GM21423 (cell line): ENCODE data around the gene HEBP1.

Source experiments
- ATAC-seq: cut with Tn5 transposase; IDR thresholded peaks from one replicate; pipeline ENCODE4 v1.9.1; 2021; ENCODE audit warnings: mild to moderate bottlenecking, moderate library complexity; ENCODE audit not compliant: unreplicated experiment

HEBP1 gene

DNA sequence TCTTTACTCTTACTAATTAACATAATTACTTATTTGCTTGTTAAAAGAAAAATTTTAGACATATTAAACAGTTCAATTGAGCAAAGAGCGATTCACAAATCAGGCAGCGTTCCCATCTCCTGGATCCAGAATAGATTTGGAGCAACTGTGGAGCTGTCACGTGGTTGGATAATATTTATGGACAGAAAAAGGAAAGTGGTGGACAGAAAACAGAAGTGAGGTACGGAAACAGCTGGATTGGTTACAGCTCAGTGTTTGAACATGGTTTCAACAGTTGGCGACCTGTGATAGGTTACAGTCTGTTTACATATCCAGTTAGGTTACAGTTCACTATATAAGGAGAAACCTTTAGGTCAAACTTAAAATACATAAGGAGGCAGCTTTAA is 24.5 kb upstream of the HEBP1 start:
- no peak for ATAC-seq

GRCh38 chr12:13023811-13024530 is 23.9 kb upstream of the HEBP1 start:
- ATAC-seq: no peak

DNA sequence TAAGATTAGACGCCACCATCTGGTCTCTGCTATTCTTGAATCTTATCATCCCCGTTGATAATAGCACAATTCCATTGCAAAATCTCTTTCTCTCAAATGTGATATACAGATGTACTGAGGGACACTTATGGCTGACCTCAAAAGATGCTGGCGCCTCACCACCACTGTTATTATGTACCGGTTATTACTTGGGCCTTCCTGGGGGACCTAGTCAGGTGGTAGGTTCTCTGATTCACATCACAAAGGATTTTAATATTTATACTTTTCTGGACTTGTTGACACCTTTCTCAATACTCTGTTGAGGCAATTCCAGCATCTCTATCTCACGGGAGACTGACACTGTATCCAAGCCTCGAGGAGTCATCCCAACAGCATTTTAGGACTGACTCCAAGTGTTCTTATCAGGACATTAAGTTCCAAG is 22.8 kb upstream of the HEBP1 start:
- ATAC-seq: no peak

GRCh38 chr12:13011098-13011497 is 11.0 kb upstream of the HEBP1 start:
- ATAC-seq: no peak

- no peak for ATAC-seq
Measured at GRCh38 chr12:13008741-13009380, 8.8 kb upstream of the HEBP1 start.

- no peak for ATAC-seq
Measured at GRCh38 chr12:13007496-13008233, 7.6 kb upstream of the HEBP1 start.

- no peak for ATAC-seq
Measured at GRCh38 chr12:13005649-13006048, 5.6 kb upstream of the HEBP1 start.

DNA sequence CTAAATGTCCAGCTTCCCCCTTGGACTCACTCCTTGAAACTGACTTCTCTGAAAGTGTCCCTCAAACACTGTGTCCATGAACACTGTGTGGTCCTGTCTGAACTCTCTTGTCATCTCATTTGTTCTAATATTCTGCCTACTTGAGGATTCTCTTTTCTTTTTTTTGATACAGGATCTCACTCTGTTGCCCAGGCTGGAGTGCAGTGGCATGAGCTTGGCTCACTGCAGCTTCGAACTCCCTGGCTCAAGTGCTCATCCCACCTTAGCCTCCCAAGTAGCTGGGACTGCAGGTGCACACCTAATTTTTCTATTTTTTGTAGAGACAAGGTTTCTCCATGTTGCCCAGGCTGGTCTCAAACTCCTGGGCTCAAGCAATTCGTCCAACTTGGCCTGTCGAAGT is 4.9 kb upstream of the HEBP1 start:
- ATAC-seq: no peak

GRCh38 chr12:13004361-13004760 is 4.3 kb upstream of the HEBP1 start:
- ATAC-seq: no peak

DNA sequence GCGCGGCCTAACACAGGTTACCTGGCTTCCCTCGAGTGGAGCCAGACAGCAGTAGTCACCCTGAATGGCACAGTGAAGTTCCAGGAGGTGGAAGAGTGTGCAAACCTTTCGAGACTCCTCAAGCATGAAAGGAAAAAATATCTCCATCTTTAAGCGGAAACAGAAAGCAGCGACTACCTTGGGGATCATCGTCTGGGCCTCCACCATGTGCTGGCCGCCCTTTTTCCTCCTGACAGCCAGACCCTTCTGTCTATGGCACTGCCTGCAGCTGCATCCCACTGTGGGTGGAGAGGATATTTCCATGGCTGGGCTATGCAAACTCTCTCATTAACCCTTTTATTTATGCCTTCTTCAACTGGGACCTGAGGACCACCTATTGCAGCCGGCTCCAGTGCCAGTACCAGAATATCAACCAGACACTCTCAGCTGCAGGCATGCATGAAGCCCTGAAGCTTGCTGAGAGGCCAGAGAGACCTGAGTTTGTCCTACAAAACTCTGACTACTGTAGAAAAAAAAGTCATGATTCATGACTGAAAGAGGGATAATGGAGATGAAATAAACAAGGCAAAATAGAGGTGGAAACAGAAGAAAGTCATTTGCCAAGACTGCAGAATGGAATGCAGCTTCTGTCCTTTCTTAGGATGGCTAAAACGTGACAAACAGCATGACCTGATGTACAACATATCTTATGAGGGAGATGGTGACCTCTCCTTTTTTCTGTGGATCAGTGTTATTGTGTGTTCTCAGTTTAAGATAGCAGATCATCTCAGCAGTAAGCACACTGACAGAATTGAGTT is 2.4 kb upstream of the HEBP1 start:
- ATAC-seq: no peak

DNA sequence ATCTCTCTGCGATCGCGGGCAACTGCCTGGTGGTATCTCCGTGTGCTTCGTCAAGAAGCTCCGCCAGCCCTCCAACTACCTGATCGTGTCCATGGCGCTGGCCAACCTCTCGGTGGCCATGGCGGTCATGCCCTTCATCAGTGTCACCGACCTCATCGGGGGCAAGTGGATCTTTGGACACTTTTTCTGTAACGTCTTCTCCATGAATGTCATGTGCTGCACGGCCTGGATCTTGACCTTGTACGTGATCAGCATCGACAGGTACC is 1.6 kb upstream of the HEBP1 start:
- no peak for ATAC-seq

GRCh38 chr12:13000925-13001774 is 1.1 kb upstream of the HEBP1 start:
- ATAC-seq: no peak

DNA sequence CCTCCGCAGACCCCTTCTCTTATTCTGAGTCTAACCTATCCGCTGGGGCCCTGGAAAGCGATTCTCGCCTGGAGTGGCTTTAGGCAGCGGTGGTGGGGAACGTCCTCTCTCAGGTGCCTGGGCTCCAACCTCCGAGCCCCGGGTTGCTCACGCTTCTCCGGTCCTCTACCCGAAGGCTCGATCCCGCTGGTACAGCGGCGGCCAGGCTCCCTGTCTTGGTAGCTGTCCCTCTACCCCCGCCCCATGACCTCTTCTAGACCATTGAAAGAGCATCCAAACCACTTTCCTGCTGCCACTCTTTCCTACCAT is 505 bp upstream of the HEBP1 start:
- ATAC-seq: peak; percentile 29

GRCh38 chr12:12999271-12999958 is 650 bp downstream of the HEBP1 start:
- ATAC-seq: no peak

- ATAC-seq: no peak
Measured at GRCh38 chr12:12998248-12998647, 1.8 kb downstream of the HEBP1 start.

- no peak for ATAC-seq
Measured at GRCh38 chr12:12997734-12998133, 2.3 kb downstream of the HEBP1 start.

- no peak for ATAC-seq
Measured at GRCh38 chr12:12997156-12997555, 2.9 kb downstream of the HEBP1 start.

DNA sequence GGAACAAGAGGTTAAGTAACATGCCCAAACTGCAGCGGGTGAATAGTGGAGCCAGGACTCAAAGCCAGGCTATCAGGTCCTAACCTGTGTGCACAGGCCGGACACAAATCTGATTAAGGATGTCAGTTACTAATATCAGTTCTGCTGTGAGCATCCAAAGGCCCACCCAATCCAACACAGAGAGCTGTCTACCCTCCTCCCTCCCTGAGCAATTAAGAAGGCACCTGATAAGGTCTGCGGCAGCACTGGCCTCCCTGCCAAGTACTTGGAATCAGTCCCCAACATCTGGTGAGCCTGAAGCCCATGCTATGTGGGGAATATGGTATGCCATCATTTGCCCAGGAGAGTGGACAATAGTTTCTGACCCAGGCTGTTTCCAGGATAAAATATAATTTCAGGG is 3.9 kb downstream of the HEBP1 start:
- ATAC-seq: no peak

GRCh38 chr12:12995088-12995487 is 5.0 kb downstream of the HEBP1 start:
- ATAC-seq: no peak

- no peak for ATAC-seq
Measured at GRCh38 chr12:12993367-12993766, 6.7 kb downstream of the HEBP1 start.
